ENCODE measurements around the gene HAPLN2.
"Not testable (repeated sequence)": the region's sequence is repeated elsewhere in the genome, so short reads cannot be mapped to it uniquely, and the experiment has no call there.

The HAPLN2 gene

DNA sequence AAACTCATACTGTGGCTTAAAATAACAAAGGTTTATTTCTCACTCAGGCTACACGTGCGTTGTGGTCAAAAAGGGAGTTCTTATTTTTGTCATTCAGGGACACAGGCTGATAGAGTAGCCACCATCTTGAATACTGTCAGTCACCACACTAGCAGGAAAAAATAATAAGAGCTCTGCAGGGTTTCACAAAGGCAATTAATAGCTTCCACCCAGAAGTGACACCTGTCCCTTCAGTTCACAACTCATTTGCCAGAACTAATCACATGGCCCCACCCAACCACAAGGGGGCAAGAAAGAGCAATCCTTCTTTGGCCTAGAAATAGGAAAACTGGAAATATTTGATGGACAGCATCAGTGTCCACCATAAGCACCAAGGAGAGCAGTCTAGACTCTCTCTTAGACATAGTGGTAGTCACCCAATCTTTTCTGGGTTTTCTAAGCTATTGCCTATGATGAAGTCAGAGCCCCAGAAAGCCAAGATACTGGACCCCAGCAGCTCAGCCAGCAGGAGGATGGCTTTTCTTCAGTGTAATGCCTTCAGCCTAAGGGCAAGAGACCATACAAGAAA lies 8.2 kb downstream of the HAPLN2 start:
- no peak overlapping the region for H3K4me3 ChIP-seq (ENCODE audit: low read depth, low read length)
- DNase-seq (ENCODE audit: low read depth), result no peak
- TF ChIP-seq, protein P1, sequence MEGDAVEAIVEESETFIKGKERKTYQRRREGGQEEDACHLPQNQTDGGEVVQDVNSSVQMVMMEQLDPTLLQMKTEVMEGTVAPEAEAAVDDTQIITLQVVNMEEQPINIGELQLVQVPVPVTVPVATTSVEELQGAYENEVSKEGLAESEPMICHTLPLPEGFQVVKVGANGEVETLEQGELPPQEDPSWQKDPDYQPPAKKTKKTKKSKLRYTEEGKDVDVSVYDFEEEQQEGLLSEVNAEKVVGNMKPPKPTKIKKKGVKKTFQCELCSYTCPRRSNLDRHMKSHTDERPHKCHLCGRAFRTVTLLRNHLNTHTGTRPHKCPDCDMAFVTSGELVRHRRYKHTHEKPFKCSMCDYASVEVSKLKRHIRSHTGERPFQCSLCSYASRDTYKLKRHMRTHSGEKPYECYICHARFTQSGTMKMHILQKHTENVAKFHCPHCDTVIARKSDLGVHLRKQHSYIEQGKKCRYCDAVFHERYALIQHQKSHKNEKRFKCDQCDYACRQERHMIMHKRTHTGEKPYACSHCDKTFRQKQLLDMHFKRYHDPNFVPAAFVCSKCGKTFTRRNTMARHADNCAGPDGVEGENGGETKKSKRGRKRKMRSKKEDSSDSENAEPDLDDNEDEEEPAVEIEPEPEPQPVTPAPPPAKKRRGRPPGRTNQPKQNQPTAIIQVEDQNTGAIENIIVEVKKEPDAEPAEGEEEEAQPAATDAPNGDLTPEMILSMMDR (IDR thresholded peaks at IDR 0.05; ENCODE audit: low read depth, low read length, missing control alignments), result peak; percentile 71

DNA sequence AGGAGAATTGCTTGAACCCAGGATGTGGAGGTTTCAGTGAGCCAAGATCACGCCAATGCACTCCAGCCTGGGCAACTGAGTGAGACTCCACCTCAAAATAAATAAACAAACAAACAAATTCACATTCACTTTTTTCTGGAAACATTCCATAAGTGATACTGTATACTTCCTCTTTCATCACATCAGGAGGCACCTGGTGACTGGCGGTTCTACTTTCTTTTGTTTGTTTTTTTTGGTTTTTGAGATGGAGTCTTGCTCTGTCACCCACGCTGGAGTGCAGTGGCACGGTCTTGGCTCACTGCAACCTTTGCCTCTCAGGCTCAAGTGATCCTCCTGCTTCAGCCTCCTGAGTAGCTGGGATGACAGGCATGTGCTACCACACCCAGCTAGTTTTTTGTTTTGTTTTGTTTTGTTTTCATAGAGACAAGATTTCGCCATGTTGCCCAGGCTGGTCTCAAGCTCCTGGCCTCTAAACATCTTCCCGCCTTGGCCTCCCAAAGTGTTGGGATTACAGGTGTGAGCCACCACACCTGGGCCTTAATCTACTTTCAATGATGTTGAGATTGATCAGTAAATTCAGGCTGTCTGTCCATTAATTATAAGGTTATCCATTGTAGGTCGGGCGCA lies 10.7 kb downstream of the HAPLN2 start:
- H3K4me3 ChIP-seq (ENCODE audit: low read depth, low read length), result no peak overlapping the region
- no peak for DNase-seq (ENCODE audit: low read depth)
- TF ChIP-seq, protein P1 (IDR thresholded peaks at IDR 0.05; ENCODE audit: low read depth, low read length, missing control alignments), result no peak

DNA sequence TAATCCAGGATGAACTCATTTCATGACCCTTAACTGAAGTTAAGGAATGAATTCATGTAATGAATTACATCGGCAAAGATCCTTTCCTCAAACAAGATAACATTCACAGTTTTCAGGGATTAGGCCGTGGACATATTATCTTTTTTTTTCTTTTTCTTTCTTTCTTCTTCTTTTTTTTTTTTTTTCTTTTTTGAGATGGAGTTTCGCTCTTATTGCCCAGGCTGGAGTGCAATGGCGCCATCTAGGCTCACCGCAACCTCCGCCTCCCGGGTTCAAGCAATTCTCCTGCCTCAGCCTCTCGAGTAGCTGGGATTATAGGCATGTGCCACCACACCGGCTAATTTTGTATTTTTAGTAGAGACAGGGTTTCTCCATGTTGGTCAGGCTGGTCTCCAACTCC lies 11.9 kb downstream of the HAPLN2 start:
- DNase-seq (ENCODE audit: low read depth), result not testable (repeated sequence)

DNA sequence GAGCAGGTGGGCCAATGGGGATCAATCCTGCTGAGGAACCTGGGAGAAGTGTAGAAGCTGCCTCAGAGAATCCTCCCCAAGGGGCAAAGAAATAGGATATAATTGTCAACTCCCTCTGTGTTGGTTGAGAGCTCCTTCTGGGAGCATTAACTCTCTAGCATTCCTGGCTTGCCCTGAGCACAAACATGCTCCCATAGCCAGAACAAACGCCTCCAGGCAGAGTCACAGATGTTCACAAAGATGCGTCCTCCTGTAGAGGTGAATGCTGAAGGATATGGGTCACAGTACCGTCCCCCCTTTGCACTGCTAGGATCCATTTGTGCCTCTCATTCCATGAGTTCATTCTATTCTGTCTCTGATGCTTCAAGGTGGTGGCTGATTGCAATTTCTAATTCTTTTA lies 13.1 kb downstream of the HAPLN2 start:
- H3K4me3 ChIP-seq (ENCODE audit: low read depth, low read length), result no peak overlapping the region
- DNase-seq (ENCODE audit: low read depth), result no peak
- TF ChIP-seq, protein P1 (IDR thresholded peaks at IDR 0.05; ENCODE audit: low read depth, low read length, missing control alignments), result no peak

More for the DNA sequence above, 11.9 kb downstream of the HAPLN2 start:
- not testable (repeated sequence) for H3K4me3 ChIP-seq (ENCODE audit: low read depth, low read length)

DNA sequence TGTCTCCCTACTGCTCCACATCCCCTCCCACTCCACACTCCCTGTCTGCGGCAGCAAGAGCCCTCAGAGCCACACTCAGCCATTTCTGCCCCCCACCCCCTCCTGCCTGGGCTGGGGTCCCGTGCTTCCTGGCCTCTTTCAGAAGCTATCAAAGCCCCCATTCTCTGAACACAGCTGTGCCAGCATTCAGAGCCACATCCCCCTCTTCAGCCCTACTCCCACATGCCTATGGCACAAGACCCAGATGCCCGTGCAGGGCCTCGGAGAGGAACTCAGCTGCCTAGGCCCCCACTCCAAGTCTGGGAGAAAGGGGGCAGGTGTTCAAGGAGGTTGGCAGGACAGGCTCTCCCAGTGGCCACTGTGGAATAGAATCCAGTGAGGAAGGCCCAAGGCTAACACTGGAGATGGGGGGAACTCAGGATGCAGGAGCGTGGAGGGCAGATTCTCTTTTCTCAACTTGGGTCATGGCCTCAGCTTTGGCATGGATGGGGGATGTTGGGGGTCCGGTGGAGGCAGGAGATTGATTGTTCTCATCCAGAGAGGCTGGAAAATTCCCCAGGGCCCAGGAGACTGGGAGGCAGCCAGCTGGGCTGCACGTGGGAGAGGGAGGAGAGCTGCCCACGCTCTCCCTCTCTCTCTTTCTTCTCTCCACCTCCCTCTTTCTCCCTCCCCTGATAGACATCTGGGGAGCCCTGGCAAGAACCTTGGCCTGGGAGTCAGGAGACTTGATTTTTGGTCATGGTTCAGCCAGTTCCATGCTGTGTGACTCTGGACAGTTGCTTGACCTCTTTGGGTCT lies 19.2 kb downstream of the HAPLN2 start:
- no peak for DNase-seq (ENCODE audit: low read depth)
- no peak overlapping the region for H3K4me3 ChIP-seq (ENCODE audit: low read depth, low read length)
- TF ChIP-seq, protein P1 (IDR thresholded peaks at IDR 0.05; ENCODE audit: low read depth, low read length, missing control alignments), result no peak

DNA sequence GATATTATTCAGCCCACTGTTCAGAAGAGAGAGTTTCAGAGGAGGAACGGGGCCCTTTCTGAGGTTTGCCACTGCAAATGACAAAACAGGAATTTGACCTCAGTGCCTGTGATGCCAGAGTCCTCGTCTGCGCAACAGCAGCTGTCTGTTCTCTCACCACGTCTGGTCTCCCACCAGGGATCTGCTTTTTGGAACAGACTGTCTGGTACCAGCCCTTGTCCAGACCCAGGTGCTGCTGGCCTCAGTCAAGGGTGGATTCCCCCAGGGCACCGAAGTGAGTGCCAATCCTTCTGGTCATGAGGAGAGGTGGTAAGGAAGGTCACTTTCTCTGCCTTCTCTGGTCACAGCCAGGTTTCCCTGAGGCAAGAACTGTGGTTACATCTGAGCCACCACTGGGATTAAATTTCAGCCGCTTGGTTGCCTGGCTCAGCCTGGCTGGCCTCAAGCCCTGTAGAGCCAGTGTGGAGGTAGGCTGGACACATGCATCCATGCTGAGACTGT lies 20.4 kb downstream of the HAPLN2 start:
- TF ChIP-seq, protein P1 (IDR thresholded peaks at IDR 0.05; ENCODE audit: low read depth, low read length, missing control alignments), result no peak
- DNase-seq (ENCODE audit: low read depth), result no peak
- no peak overlapping the region for H3K4me3 ChIP-seq (ENCODE audit: low read depth, low read length)

All from GM12864 (cell line).